K562 (cell line): ENCODE measurements around the gene VDAC1. TPM values are rescaled to one million over a fixed set of nuclear protein-coding genes. Genes with fewer than 3 reads are reported as not detected.

Source experiments
- CLOCK ChIP-seq: fragments of 250-450 bp; sonication (Bioruptor Pico); IDR thresholded peaks from 2 replicates; pipeline ENCODE4 v1.4.0; 2020; ENCODE audit warnings: mild to moderate bottlenecking, moderate library complexity, borderline replicate concordance
- CUX1 ChIP-seq: fragments of 200-800 bp; sonication (Bioruptor generic); IDR thresholded peaks from 2 replicates; pipeline ENCODE4 v1.6.1; 2016; ENCODE audit warnings: missing genetic modification characterization, missing compliant biosample characterization
- EP400 ChIP-seq: fragments of 450-650 bp; IDR thresholded peaks from 2 replicates; pipeline ENCODE4 v1.6.1; 2017; ENCODE audit warnings: antibody characterized with exemption, mild to moderate bottlenecking, moderate library complexity
- ZBTB7A ChIP-seq: IDR thresholded peaks from 2 replicates; pipeline ENCODE4 v1.6.1; 2011; ENCODE audit warnings: low read depth, mild to moderate bottlenecking, low read length, moderate library complexity, borderline replicate concordance; ENCODE audit not compliant: control insufficient read depth
- ZKSCAN1 ChIP-seq: fragments of 150-350 bp; IDR thresholded peaks from 2 replicates; pipeline ENCODE4 v1.6.1; 2016; ENCODE audit warnings: low read depth, low read length
- ZNF778 ChIP-seq: fragments of 450-650 bp; formaldehyde crosslinking; IDR thresholded peaks from 2 replicates; pipeline ENCODE4 v1.4.0; 2020; ENCODE audit warnings: mild to moderate bottlenecking, moderate library complexity
- polyA plus RNA-seq, 8 experiments: library from polyadenylated mRNA; depleted of rRNA in 4 of 8; stranded (reverse) in 5 of 8; unstranded in 3 of 8; fragments of >200 nt; fragmentation: Nextera tagmentation in 2 of 8; fragmentation: Illumina TruSeq in 1 of 8; extraction: Ambion mirVana in 2 of 8; extraction: Trizol in 1 of 8; gene quantifications; 2 replicates each; pipeline versions ENCODE4 v1.2.1 to v1.2.3, GENCODE V29; 2011 to 2014; ENCODE audit warnings: inconsistent platforms in 1 of 8, missing spikeins in 1 of 8
- total RNA-seq, 7 experiments: library from RNA; depleted of rRNA in 6 of 7; stranded (reverse); fragments of >200 nt in 6 of 7; fragmentation: Illumina TruSeq in 2 of 7; extraction: Trizol in 2 of 7; gene quantifications; 2 replicates each; pipeline versions ENCODE4 v1.2.1 to v1.2.3, GENCODE V29; 2011 to 2021; ENCODE audit warnings: low replicate concordance in 1 of 7

The VDAC1 gene
- total and polyA plus RNA-seq, 9 of the 15 experiments (the other 6 are each of a cell fraction or from before 2014, with no cell fraction given): 168 to 366 (median 293) TPM

- TF ChIP-seq CUX1 (CRISPR knock-in tag): no peak
- TF ChIP-seq ZBTB7A: peak; percentile 32; the same call in 1 of the 2 replicates
- peak; percentile 40; the same call in 1 of the 2 replicates for TF ChIP-seq EP400
- TF ChIP-seq ZKSCAN1: peak; percentile 95
- no peak for TF ChIP-seq CLOCK (CRISPR knock-in tag)
- TF ChIP-seq ZNF778 (CRISPR knock-in tag): no peak
These were observed 1.5 kb downstream of the VDAC1 start (continued) for GRCh38 chr5:134003064-134003816.
